HG03457 (cell line): ENCODE data around the gene PNKD.
"Not testable (repeated sequence)": the region's sequence is repeated elsewhere in the genome, so short reads cannot be mapped to it uniquely, and the experiment has no call there.

Experiments used
- ATAC-seq: cut with Tn5 transposase; IDR thresholded peaks from one replicate; pipeline ENCODE4 v1.9.1; 2021; ENCODE audit warnings: moderate number of reproducible peaks; ENCODE audit not compliant: unreplicated experiment

PNKD gene

GRCh38 chr2:218272531-218273212, 2.4 kb downstream of the PNKD start:
- ATAC-seq: peak; percentile 25

GRCh38 chr2:218273214-218273907, 3.0 kb downstream of the PNKD start:
- ATAC-seq: not testable (repeated sequence)

- no peak for ATAC-seq
These were observed 3.6 kb downstream of the PNKD start for GRCh38 chr2:218273908-218274249.

GRCh38 chr2:218274586-218274985, 4.3 kb downstream of the PNKD start:
- no peak for ATAC-seq

- no peak for ATAC-seq
These were observed 5.2 kb downstream of the PNKD start for GRCh38 chr2:218275371-218276072.

- no peak for ATAC-seq
These were observed 6.9 kb downstream of the PNKD start for GRCh38 chr2:218276986-218277755.

- no peak for ATAC-seq
These were observed 7.6 kb downstream of the PNKD start for GRCh38 chr2:218277921-218278320.

- no peak for ATAC-seq
These were observed 8.4 kb downstream of the PNKD start for GRCh38 chr2:218278531-218279360.

GRCh38 chr2:218280260-218280870, 10.0 kb downstream of the PNKD start:
- ATAC-seq: no peak

GRCh38 chr2:218281449-218281848, 11.1 kb downstream of the PNKD start:
- ATAC-seq: no peak

- ATAC-seq: no peak
These were observed 12.1 kb downstream of the PNKD start for GRCh38 chr2:218282173-218282991.

GRCh38 chr2:218284106-218284811, 13.9 kb downstream of the PNKD start:
- ATAC-seq: no peak

- no peak for ATAC-seq
These were observed 15.3 kb downstream of the PNKD start for GRCh38 chr2:218285604-218286003.

- ATAC-seq: peak; percentile 55
These were observed 16.5 kb downstream of the PNKD start for GRCh38 chr2:218286570-218287459.

- ATAC-seq: no peak
These were observed 19.5 kb downstream of the PNKD start for GRCh38 chr2:218289639-218290315.

- ATAC-seq: peak; percentile 38
These were observed 20.3 kb downstream of the PNKD start for GRCh38 chr2:218290316-218291261.
